BJ (cell line): ENCODE data around the gene ADAT3. TPM values are rescaled to one million over a fixed set of nuclear protein-coding genes. Genes with fewer than 3 reads are reported as not detected.

Experiments
- CTCF ChIA-PET: fragments of 350-600 bp; formaldehyde crosslinking; extraction: SDS; loops from one replicate; lab custom pipeline; 2021; ENCODE audit warnings: antibody characterized with exemption, inconsistent platforms; lab: Yijun Ruan, JAX
- POLR2A ChIA-PET: fragments of 300-600 bp; sonication (Branson Sonifier 250); formaldehyde crosslinking; extraction: SDS; loops from one replicate; lab custom pipeline; 2021; ENCODE audit warnings: antibody characterized with exemption; lab: Charles Lee
- DNase-seq: peaks from one replicate; pipeline ENCODE4 v3.0.0-alpha.2; 2011; ENCODE audit warnings: low read depth
- H3K27me3 ChIP-seq: 2 replicates; pipeline ENCODE4 v1.6.0; 2011; ENCODE audit warnings: low read length; ENCODE audit not compliant: control insufficient read depth, insufficient read depth
- H3K36me3 ChIP-seq: 2 replicates; pipeline ENCODE4 v1.5.1; 2011; ENCODE audit warnings: low read length; ENCODE audit not compliant: control insufficient read depth, insufficient read depth
- H3K4me3 ChIP-seq: 2 replicates; pipeline ENCODE4 v1.5.1; 2011; ENCODE audit warnings: low read depth, mild to moderate bottlenecking, control low read depth, low read length
- polyA plus RNA-seq: library from polyadenylated mRNA; depleted of rRNA; stranded (reverse); fragments of >200 nt; gene quantifications from 2 replicates; pipeline ENCODE4 v1.2.3, GENCODE V29; 2011
- TF ChIP-seq, protein P1 (sequence below): IDR thresholded peaks from 2 replicates; pipeline ENCODE4 v1.5.1; 2011; ENCODE audit warnings: low read depth, mild to moderate bottlenecking, control low read depth, inconsistent platforms, low read length, moderate library complexity; ENCODE audit not compliant: insufficient read depth

ADAT3 gene
- polyA plus RNA-seq, 1 experiment, result 0.64 TPM

DNA sequence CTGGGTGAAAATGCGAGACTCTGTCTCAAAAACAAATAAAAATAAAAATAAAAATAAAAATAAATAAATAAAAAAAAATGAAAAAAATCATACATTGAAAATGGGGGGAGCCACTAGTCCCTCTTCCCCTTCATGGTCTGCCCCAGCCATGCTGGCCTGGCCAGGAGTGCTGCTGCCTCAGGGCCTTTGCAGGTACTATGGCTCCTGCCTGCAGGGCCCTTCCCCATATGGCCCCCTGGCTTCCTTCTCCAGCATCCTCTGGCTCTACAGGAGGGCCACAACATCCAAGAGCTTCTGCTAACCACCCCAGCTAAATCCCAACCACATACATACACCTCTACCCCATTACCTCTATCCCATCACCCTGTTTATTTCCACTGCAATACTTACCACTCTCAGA, 15.3 kb upstream of the ADAT3 start:
- TF ChIP-seq, protein P1, sequence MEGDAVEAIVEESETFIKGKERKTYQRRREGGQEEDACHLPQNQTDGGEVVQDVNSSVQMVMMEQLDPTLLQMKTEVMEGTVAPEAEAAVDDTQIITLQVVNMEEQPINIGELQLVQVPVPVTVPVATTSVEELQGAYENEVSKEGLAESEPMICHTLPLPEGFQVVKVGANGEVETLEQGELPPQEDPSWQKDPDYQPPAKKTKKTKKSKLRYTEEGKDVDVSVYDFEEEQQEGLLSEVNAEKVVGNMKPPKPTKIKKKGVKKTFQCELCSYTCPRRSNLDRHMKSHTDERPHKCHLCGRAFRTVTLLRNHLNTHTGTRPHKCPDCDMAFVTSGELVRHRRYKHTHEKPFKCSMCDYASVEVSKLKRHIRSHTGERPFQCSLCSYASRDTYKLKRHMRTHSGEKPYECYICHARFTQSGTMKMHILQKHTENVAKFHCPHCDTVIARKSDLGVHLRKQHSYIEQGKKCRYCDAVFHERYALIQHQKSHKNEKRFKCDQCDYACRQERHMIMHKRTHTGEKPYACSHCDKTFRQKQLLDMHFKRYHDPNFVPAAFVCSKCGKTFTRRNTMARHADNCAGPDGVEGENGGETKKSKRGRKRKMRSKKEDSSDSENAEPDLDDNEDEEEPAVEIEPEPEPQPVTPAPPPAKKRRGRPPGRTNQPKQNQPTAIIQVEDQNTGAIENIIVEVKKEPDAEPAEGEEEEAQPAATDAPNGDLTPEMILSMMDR, result no peak
- ChIA-PET CTCF (interaction anchor here (0.6 kb wide), 1 partner anchor 73 kb away, joined by 3 read pairs; no protein-coding TSS in a partner anchor), POLR2A (no interaction called here)
- Histone ChIP-seq H3K36me3 (no peaks in the 10 kb centered on the region), H3K4me3 (no peak overlapping the region), H3K27me3 (no peaks in the 10 kb centered on the region)
- DNase-seq, result no peak

DNA sequence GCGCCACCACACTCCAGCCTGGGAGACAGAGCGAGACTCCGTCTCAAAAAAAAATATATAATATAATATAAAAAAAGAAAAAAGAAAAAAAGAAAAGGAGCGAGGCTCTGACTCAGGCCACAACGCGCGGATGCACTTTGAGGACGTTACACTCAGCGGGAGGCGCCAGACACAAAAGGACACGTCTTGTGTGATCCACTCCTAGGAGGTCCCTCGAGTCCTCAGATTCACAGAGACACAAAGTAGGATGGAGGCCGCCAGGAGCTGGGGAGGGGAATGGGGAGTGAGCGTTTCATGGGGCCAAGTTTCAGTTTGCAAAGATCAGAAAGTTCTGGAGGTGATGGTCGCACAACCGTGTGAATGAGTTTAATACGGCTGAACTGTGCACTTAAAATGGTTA, 11.4 kb upstream of the ADAT3 start:
- H3K36me3 ChIP-seq, result no peaks in the 10 kb centered on the region
- ChIA-PET CTCF (no interaction called here), POLR2A (no interaction called here)
- H3K4me3 ChIP-seq, result no peak overlapping the region
- no peak for DNase-seq
- TF ChIP-seq, protein P1, result no peak
- no peaks in the 10 kb centered on the region for H3K27me3 ChIP-seq

- Histone ChIP-seq H3K36me3 (no peaks in the 10 kb centered on the region), H3K4me3 (no peak overlapping the region), H3K27me3 (no peaks in the 10 kb centered on the region)
- ChIA-PET CTCF (interaction anchor here (0.8 kb wide), 1 partner anchor 58 kb away, joined by 3 read pairs; no protein-coding TSS in a partner anchor), POLR2A (no interaction called here)
- no peak for DNase-seq
- TF ChIP-seq, protein P1, result no peak
These were observed 8.7 kb upstream of the ADAT3 start for GRCh38 chr19:1896508-1896907.

DNA sequence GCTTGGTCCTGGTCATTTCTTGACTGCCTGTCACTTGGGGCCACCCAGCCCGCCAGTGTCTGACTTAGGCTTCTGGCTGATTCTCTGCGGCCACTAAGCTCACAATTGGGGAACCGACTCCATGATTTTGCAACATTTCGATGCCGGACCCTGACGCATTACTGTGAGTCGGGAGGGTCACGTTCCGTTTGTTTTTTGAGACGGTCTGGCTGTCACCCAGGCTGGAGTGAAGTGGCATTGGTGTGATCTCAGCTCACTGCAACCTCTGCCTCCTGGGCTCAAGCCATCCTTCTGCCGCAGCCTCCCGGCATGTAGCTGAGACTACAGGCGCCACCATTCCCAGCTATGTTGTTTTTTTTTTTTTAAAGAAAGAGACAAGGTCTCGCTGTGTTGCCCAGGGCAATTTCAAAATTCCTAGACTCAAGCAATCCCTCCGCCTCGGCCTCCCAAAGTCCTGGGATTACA, 3.2 kb upstream of the ADAT3 start:
- DNase-seq, result no peak
- H3K36me3 ChIP-seq, result no peaks in the 10 kb centered on the region
- TF ChIP-seq, protein P1, result no peak
- no peaks in the 10 kb centered on the region for H3K27me3 ChIP-seq
- ChIA-PET POLR2A (no interaction called here), CTCF (no interaction called here)
- no peak overlapping the region for H3K4me3 ChIP-seq

DNA sequence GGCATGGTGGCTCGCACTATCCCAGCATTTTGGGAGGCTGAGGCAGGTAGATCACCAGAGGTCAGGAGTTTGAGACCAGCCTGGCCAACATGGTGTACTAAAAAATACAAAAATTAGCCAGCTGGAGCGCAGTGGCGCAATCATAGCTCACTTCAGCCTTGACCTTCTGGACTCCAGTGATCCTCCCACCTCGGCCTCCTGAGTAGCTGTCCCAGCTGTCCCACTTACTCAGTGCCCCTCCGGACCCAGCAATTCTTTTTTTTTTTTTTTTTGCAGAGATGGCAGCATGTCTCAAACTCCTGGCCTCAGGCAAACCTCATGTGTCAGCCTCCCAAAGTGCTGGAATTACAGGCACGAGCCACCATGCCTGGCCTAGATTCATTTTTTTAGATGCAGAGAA, 2.3 kb upstream of the ADAT3 start:
- no peaks in the 10 kb centered on the region for H3K27me3 ChIP-seq
- TF ChIP-seq, protein P1, result no peak
- no peaks in the 10 kb centered on the region for H3K36me3 ChIP-seq
- H3K4me3 ChIP-seq, result no peak overlapping the region
- ChIA-PET CTCF (interaction anchor here (0.9 kb wide), 1 partner anchor 27 kb away, joined by 4 read pairs; no protein-coding TSS in a partner anchor), POLR2A (no interaction called here)
- no peak for DNase-seq
